HEK293 (cell line): ENCODE results near the gene TTLL13.

Source experiments
- ATF2 ChIP-seq: fragments of 450-650 bp; formaldehyde crosslinking; IDR thresholded peaks from 2 replicates; pipeline ENCODE4 v1.5.1; 2016; ENCODE audit warnings: missing biosample characterization, missing genetic modification characterization, low read depth
- CTCF ChIP-seq: fragments of 450-650 bp; formaldehyde crosslinking; IDR thresholded peaks from 2 replicates; pipeline ENCODE4 v1.5.1; 2016; ENCODE audit warnings: missing biosample characterization, missing genetic modification characterization
- MZF1 ChIP-seq: fragments of 450-650 bp; formaldehyde crosslinking; IDR thresholded peaks from 2 replicates; pipeline ENCODE4 v1.5.1; 2017; ENCODE audit warnings: missing biosample characterization, missing genetic modification characterization, borderline replicate concordance
- REST ChIP-seq: fragments of 450-650 bp; formaldehyde crosslinking; IDR thresholded peaks from 2 replicates; pipeline ENCODE4 v1.5.1; 2016; ENCODE audit warnings: missing biosample characterization, missing genetic modification characterization
- SETDB1 ChIP-seq: IDR thresholded peaks from one replicate; pipeline ENCODE4 v1.6.1; 2017; ENCODE audit warnings: mild to moderate bottlenecking, low read length, moderate library complexity, mixed read lengths; ENCODE audit not compliant: insufficient read length
- ZBTB7A ChIP-seq: fragments of 450-650 bp; formaldehyde crosslinking; IDR thresholded peaks from 2 replicates; pipeline ENCODE4 v1.5.1; 2016; ENCODE audit warnings: low read depth, missing biosample characterization, missing genetic modification characterization
- ZNF140 ChIP-seq: fragments of 450-650 bp; formaldehyde crosslinking; IDR thresholded peaks from 2 replicates; pipeline ENCODE4 v1.5.1; 2016; ENCODE audit warnings: missing biosample characterization, missing genetic modification characterization
- ZNF398 ChIP-seq: fragments of 450-650 bp; formaldehyde crosslinking; IDR thresholded peaks from 2 replicates; pipeline ENCODE4 v1.5.1; 2017; ENCODE audit warnings: missing biosample characterization, missing genetic modification characterization
- ZNF449 ChIP-seq: fragments of 450-650 bp; formaldehyde crosslinking; IDR thresholded peaks from 2 replicates; pipeline ENCODE4 v1.5.1; 2017; ENCODE audit warnings: missing biosample characterization, mild to moderate bottlenecking, missing genetic modification characterization, moderate library complexity
- ZNF501 ChIP-seq: fragments of 450-650 bp; formaldehyde crosslinking; IDR thresholded peaks from 2 replicates; pipeline ENCODE4 v1.5.1; 2016; ENCODE audit warnings: missing biosample characterization, missing genetic modification characterization
- ZNF580 ChIP-seq: fragments of 450-650 bp; formaldehyde crosslinking; IDR thresholded peaks from 2 replicates; pipeline ENCODE4 v1.5.1; 2016; ENCODE audit warnings: missing biosample characterization, missing genetic modification characterization
- ZNF707 ChIP-seq: fragments of 450-650 bp; formaldehyde crosslinking; IDR thresholded peaks from 2 replicates; pipeline ENCODE4 v1.5.1; 2016; ENCODE audit warnings: missing biosample characterization, missing genetic modification characterization
- ZSCAN30 ChIP-seq: fragments of 450-650 bp; IDR thresholded peaks from 2 replicates; pipeline ENCODE4 v1.5.1; 2018; ENCODE audit warnings: missing biosample characterization, mild to moderate bottlenecking, missing genetic modification characterization, moderate library complexity

GRCh38 chr15:90286678-90287077 lies 37.3 kb downstream of the TTLL13 start:
- TF ChIP-seq ZNF501 (tag by site-specific recombination) (no peak), ZNF580 (tag by site-specific recombination) (no peak), CTCF (peak; percentile 78), ZBTB7A (tag by site-specific recombination) (no peak), ZNF140 (tag by site-specific recombination) (no peak), REST (tag by site-specific recombination) (no peak), ZSCAN30 (no peak), ZNF707 (no peak), ATF2 (tag by site-specific recombination) (no peak), ZNF398 (no peak), ZNF449 (tag by site-specific recombination) (no peak), SETDB1 (no peak), MZF1 (tag by site-specific recombination) (no peak)
